IPS-NIHi7 (cell line): ENCODE measurements around the gene TBCD.

Source experiments
- DNase-seq: peaks from one replicate; pipeline ENCODE4 v3.0.0; 2012; ENCODE audit warnings: mixed read lengths; ENCODE audit errors: extremely low spot score

Gene TBCD

GRCh38 chr17:82751571-82752370 lies at the start of gene TBCD:
Gene TBCD, plus strand, starts transcription at chr17:82752065. Its CDS starts 129 bp downstream, at chr17:82752194.
- peak; percentile 97 for DNase-seq

- no peak for DNase-seq
Observed at GRCh38 chr17:82702231-82702927, 49.5 kb upstream of the TBCD start.

- no peak for DNase-seq
Observed at GRCh38 chr17:82703036-82703745, 48.7 kb upstream of the TBCD start.

- no peak for DNase-seq
Observed at GRCh38 chr17:82703935-82704865, 47.7 kb upstream of the TBCD start.

GRCh38 chr17:82704886-82705285 lies 47.0 kb upstream of the TBCD start:
- DNase-seq: no peak

- DNase-seq: no peak
Observed at GRCh38 chr17:82705756-82706155, 46.1 kb upstream of the TBCD start.

GRCh38 chr17:82709024-82709675 lies 42.7 kb upstream of the TBCD start:
- DNase-seq: peak; percentile 44

- no peak for DNase-seq
Observed at GRCh38 chr17:82709676-82710498, 42.0 kb upstream of the TBCD start.

GRCh38 chr17:82710499-82711232 lies 41.2 kb upstream of the TBCD start:
- DNase-seq: peak; percentile 52

- DNase-seq: no peak
Observed at GRCh38 chr17:82713071-82713723, 38.7 kb upstream of the TBCD start.

GRCh38 chr17:82716203-82717010 lies 35.5 kb upstream of the TBCD start, which contains the start of gene FN3KRP:
Gene FN3KRP, plus strand, starts transcription at chr17:82716706. Its CDS starts 50 bp downstream, at chr17:82716756.
- peak; percentile 98 for DNase-seq

- no peak for DNase-seq
Observed at GRCh38 chr17:82718986-82719685, 32.7 kb upstream of the TBCD start.

- no peak for DNase-seq
Observed at GRCh38 chr17:82720204-82720603, 31.7 kb upstream of the TBCD start.

- DNase-seq: no peak
Observed at GRCh38 chr17:82722341-82723013, 29.4 kb upstream of the TBCD start.

GRCh38 chr17:82723169-82723807 lies 28.6 kb upstream of the TBCD start:
- no peak for DNase-seq

GRCh38 chr17:82726427-82726826 lies 25.4 kb upstream of the TBCD start:
- no peak for DNase-seq
